Neural cell (in vitro differentiated cells): ENCODE data around the gene TRMT10C. TPM values are rescaled to one million over a fixed set of nuclear protein-coding genes. Genes with fewer than 3 reads are reported as not detected.
"Not testable (repeated sequence)": the region's sequence is repeated elsewhere in the genome, so short reads cannot be mapped to it uniquely, and the experiment has no call there.

Experiments
- H2AFZ ChIP-seq: fragments of 200-600, 300-800 bp; sonication (generic), shearing (Covaris generic); 2 replicates; pipeline ENCODE4 v1.6.0; 2014; ENCODE audit warnings: low read depth, mild to moderate bottlenecking, antibody characterized with exemption, low read length, moderate library complexity
- H3F3A ChIP-seq: fragments of 200-600 bp; shearing (Covaris generic); 2 replicates; pipeline ENCODE4 v1.6.1; 2016; ENCODE audit warnings: mild to moderate bottlenecking, moderate library complexity, mixed read lengths, antibody characterized with exemption, low read length; ENCODE audit not compliant: insufficient read depth, poor library complexity, severe bottlenecking
- H3K27ac ChIP-seq: fragments of 200-600, 300-800 bp; sonication (generic), shearing (Covaris generic); 2 replicates; pipeline ENCODE4 v1.5.1; 2014; ENCODE audit warnings: mild to moderate bottlenecking, low read length, moderate library complexity
- H3K27me3 ChIP-seq: fragments of 300-800, 200-600 bp; sonication (generic), shearing (Covaris generic); 2 replicates; pipeline ENCODE4 v1.6.0; 2014; ENCODE audit warnings: mild to moderate bottlenecking, low read depth, low read length, moderate library complexity; ENCODE audit not compliant: insufficient read depth
- H3K36me3 ChIP-seq: fragments of 300-800, 200-600 bp; sonication (generic), shearing (Covaris generic); 2 replicates; pipeline ENCODE4 v1.5.1; 2014; ENCODE audit warnings: mild to moderate bottlenecking, antibody characterized with exemption, low read length, moderate library complexity; ENCODE audit not compliant: insufficient read depth
- H3K4me2 ChIP-seq: fragments of 300-800, 200-600 bp; sonication (generic), shearing (Covaris generic); 2 replicates; pipeline ENCODE4 v1.6.0; 2014; ENCODE audit warnings: mild to moderate bottlenecking, low read length
- H3K4me3 ChIP-seq: fragments of 300-800, 200-600 bp; sonication (generic), shearing (Covaris generic); 2 replicates; pipeline ENCODE4 v1.5.1; 2014; ENCODE audit warnings: mild to moderate bottlenecking, low read length, moderate library complexity
- H3K79me2 ChIP-seq: fragments of 200-600 bp; shearing (Covaris generic); replicated peaks from 2 replicates; pipeline ENCODE4 v1.6.0; 2014; ENCODE audit warnings: mild to moderate bottlenecking, low read length, moderate library complexity; ENCODE audit not compliant: insufficient read depth
- H3K9ac ChIP-seq: fragments of 300-800, 200-600 bp; sonication (generic), shearing (Covaris generic); 2 replicates; pipeline ENCODE4 v1.6.1; 2016; ENCODE audit warnings: mild to moderate bottlenecking, low read length, mixed read lengths
- H3K9me2 ChIP-seq: fragments of 200-600 bp; shearing (Covaris generic); 2 replicates; pipeline ENCODE4 v1.6.1; 2016; ENCODE audit warnings: mild to moderate bottlenecking, low read length, mixed read lengths; ENCODE audit not compliant: insufficient read depth
- H3K9me3 ChIP-seq: fragments of 200-600, 300-800 bp; sonication (generic), shearing (Covaris generic); 2 replicates; pipeline ENCODE4 v1.6.1; 2016; ENCODE audit warnings: mild to moderate bottlenecking, mixed run types, low read length, moderate library complexity, mixed read lengths
- H4K20me1 ChIP-seq: fragments of 200-600 bp; shearing (Covaris generic); 2 replicates; pipeline ENCODE4 v1.6.1; 2016; ENCODE audit warnings: mild to moderate bottlenecking, mixed run types; ENCODE audit not compliant: insufficient read depth
- CTCF ChIP-seq: fragments of 450-650 bp; IDR thresholded peaks from 2 replicates; pipeline ENCODE4 v1.5.1; 2014; ENCODE audit warnings: antibody characterized with exemption, mild to moderate bottlenecking, moderate library complexity; ENCODE audit not compliant: poor library complexity, severe bottlenecking
- EP300 ChIP-seq: fragments of 450-650 bp; conservative IDR thresholded peaks from 2 replicates; pipeline ENCODE4 v1.6.1; 2014; ENCODE audit warnings: antibody characterized with exemption, mild to moderate bottlenecking, moderate library complexity; ENCODE audit not compliant: poor library complexity, severe bottlenecking
- EZH2 ChIP-seq: fragments of 200-600, 300-800 bp; shearing (Covaris generic), sonication (generic); IDR thresholded peaks from 2 replicates; pipeline ENCODE4 v1.6.1; 2014; ENCODE audit warnings: antibody characterized with exemption, low read length, borderline replicate concordance, mild to moderate bottlenecking; ENCODE audit not compliant: insufficient read depth, poor library complexity, severe bottlenecking
- MXI1 ChIP-seq: fragments of 450-650 bp; conservative IDR thresholded peaks from 2 replicates; pipeline ENCODE4 v1.6.1; 2014; ENCODE audit warnings: antibody characterized with exemption, mild to moderate bottlenecking; ENCODE audit not compliant: poor library complexity, severe bottlenecking
- POLR2AphosphoS5 ChIP-seq: IDR thresholded peaks from 2 replicates; pipeline ENCODE4 v1.6.1; 2012
- RAD21 ChIP-seq: fragments of 450-650 bp; conservative IDR thresholded peaks from 2 replicates; pipeline ENCODE4 v1.6.1; 2014; ENCODE audit warnings: antibody characterized with exemption, mild to moderate bottlenecking, moderate library complexity
- SMC3 ChIP-seq: fragments of 450-650 bp; conservative IDR thresholded peaks from 2 replicates; pipeline ENCODE4 v1.6.1; 2014; ENCODE audit warnings: antibody characterized with exemption, mild to moderate bottlenecking, moderate library complexity; ENCODE audit not compliant: poor library complexity
- TAF1 ChIP-seq: IDR thresholded peaks from 2 replicates; pipeline ENCODE4 v1.6.1; 2012; ENCODE audit warnings: low read depth
- polyA plus RNA-seq: library from polyadenylated mRNA; depleted of rRNA; stranded (reverse); fragments of >200 nt; gene quantifications from 2 replicates; pipeline ENCODE4 v1.2.3, GENCODE V29; 2014
- TF ChIP-seq, protein P1 (sequence below): IDR thresholded peaks from 2 replicates; pipeline ENCODE4 v1.6.1; 2012; ENCODE audit warnings: borderline replicate concordance

The TRMT10C gene
- polyA plus RNA-seq, 1 donor from 2014 or later, result 44.5 TPM

DNA sequence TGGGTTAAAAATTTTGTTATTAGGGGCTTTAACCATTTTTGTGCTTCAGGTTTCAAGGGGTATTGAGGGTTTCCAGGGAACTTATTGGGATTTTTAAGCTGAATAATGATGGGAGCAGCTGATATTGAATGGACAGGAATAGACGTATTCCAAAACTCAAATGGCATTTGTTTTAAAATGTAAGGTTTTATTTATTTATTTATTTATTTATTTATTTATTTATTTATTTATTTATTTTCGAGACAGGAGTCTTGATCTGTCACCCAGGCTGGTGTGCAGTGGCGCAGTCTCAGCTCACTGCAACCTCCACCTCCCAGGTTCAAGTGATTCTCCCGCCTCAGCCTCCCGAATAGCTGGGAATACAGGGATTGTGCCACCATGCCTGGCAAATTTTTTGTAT lies 26.4 kb upstream of the TRMT10C start:
- H3K9ac ChIP-seq, result no peak overlapping the region
- H3K27me3 ChIP-seq, result no peaks in the 10 kb centered on the region
- H2AFZ ChIP-seq, result no peak overlapping the region
- no peaks in the 10 kb centered on the region for H3K9me2 ChIP-seq
- no peaks in the 10 kb centered on the region for H4K20me1 ChIP-seq
- H3K4me2 ChIP-seq, result no peak overlapping the region
- no peaks in the 10 kb centered on the region for H3K36me3 ChIP-seq
- TF ChIP-seq MXI1, result no peak
- H3K4me3 ChIP-seq, result no peak overlapping the region
- no peaks in the 10 kb centered on the region for H3F3A ChIP-seq
- H3K27ac ChIP-seq, result no peak overlapping the region
- no peaks in the 10 kb centered on the region for H3K9me3 ChIP-seq
- no peaks in the 10 kb centered on the region for H3K79me2 ChIP-seq

GRCh38 chr3:101536266-101536665 lies 25.4 kb upstream of the TRMT10C start:
- H3K4me2 ChIP-seq, result no peak overlapping the region
- H3K27ac ChIP-seq, result no peak overlapping the region
- H3K9me3 ChIP-seq, result no peaks in the 10 kb centered on the region
- no peak overlapping the region for H3K4me3 ChIP-seq
- H3K79me2 ChIP-seq, result no peaks in the 10 kb centered on the region
- TF ChIP-seq SMC3 (no peak), CTCF (no peak), RAD21 (no peak), POLR2AphosphoS5 (no peak), EZH2 (no peak), TAF1 (no peak), MXI1 (no peak), EP300 (no peak)
- TF ChIP-seq, protein P1, sequence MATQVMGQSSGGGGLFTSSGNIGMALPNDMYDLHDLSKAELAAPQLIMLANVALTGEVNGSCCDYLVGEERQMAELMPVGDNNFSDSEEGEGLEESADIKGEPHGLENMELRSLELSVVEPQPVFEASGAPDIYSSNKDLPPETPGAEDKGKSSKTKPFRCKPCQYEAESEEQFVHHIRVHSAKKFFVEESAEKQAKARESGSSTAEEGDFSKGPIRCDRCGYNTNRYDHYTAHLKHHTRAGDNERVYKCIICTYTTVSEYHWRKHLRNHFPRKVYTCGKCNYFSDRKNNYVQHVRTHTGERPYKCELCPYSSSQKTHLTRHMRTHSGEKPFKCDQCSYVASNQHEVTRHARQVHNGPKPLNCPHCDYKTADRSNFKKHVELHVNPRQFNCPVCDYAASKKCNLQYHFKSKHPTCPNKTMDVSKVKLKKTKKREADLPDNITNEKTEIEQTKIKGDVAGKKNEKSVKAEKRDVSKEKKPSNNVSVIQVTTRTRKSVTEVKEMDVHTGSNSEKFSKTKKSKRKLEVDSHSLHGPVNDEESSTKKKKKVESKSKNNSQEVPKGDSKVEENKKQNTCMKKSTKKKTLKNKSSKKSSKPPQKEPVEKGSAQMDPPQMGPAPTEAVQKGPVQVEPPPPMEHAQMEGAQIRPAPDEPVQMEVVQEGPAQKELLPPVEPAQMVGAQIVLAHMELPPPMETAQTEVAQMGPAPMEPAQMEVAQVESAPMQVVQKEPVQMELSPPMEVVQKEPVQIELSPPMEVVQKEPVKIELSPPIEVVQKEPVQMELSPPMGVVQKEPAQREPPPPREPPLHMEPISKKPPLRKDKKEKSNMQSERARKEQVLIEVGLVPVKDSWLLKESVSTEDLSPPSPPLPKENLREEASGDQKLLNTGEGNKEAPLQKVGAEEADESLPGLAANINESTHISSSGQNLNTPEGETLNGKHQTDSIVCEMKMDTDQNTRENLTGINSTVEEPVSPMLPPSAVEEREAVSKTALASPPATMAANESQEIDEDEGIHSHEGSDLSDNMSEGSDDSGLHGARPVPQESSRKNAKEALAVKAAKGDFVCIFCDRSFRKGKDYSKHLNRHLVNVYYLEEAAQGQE, result no peak
- no peaks in the 10 kb centered on the region for H3F3A ChIP-seq
- no peaks in the 10 kb centered on the region for H4K20me1 ChIP-seq
- H2AFZ ChIP-seq, result no peak overlapping the region
- no peak overlapping the region for H3K9ac ChIP-seq
- no peaks in the 10 kb centered on the region for H3K27me3 ChIP-seq
- H3K36me3 ChIP-seq, result no peaks in the 10 kb centered on the region
- no peaks in the 10 kb centered on the region for H3K9me2 ChIP-seq

DNA sequence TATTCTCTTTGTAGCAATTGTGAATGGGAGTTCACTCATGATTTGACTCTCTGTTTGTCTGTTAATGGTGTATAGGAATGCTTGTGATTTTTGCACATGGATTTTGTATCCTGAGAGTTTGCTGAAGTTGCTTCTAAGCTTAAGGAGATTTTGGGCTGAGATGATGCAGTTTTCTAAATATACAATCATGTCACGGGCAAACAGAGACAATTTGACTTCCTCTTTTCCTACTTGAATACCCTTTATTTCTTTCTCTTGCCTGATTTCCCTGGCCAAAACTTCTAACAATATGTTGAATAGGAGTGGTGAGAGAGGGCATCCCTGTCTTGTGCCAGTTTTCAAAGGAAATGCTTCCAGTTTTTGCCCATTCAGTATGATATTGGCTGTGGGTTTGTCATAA lies 24.7 kb upstream of the TRMT10C start:
- not testable (repeated sequence) for H3K4me3 ChIP-seq, H3K27me3 ChIP-seq, H3K9me3 ChIP-seq, H3K4me2 ChIP-seq, H3K9me2 ChIP-seq, H3K36me3 ChIP-seq, H3K79me2 ChIP-seq, H3K27ac ChIP-seq, H2AFZ ChIP-seq, H4K20me1 ChIP-seq, H3F3A ChIP-seq, H3K9ac ChIP-seq
